Bronchial epithelial cell (primary cell): Measurements from ENCODE around the gene LRGUK. TPM values are rescaled to one million over a fixed set of nuclear protein-coding genes. Genes with fewer than 3 reads are reported as not detected.
"Not testable (repeated sequence)": the region's sequence is repeated elsewhere in the genome, so short reads cannot be mapped to it uniquely, and the experiment has no call there.

Source experiments
- DNase-seq: peaks from one replicate; pipeline ENCODE4 v3.0.0-alpha.2; 2010; ENCODE audit warnings: low read depth
- FAIRE-seq: peaks from 2 replicates; lab custom pipeline; 2011; peaks lifted over from hg19 to GRCh38; lab: Jason Lieb, UNC
- H3K27me3 ChIP-seq: 2 replicates; pipeline ENCODE4 v1.5.1; 2011; ENCODE audit warnings: low read length; ENCODE audit not compliant: control insufficient read depth, insufficient read depth
- H3K36me3 ChIP-seq: 2 replicates; pipeline ENCODE4 v1.5.1; 2011; ENCODE audit warnings: low read length; ENCODE audit not compliant: control insufficient read depth, insufficient read depth
- H3K4me3 ChIP-seq: 2 replicates; pipeline ENCODE4 v1.5.1; 2011; ENCODE audit warnings: mild to moderate bottlenecking, low read depth, low read length, control low read depth
- total RNA-seq: library from RNA; depleted of rRNA; stranded (reverse); fragments of >200 nt; gene quantifications from 2 replicates; pipeline ENCODE4 v1.2.1, GENCODE V29; 2014
- TF ChIP-seq, protein P1 (sequence below): IDR thresholded peaks from 2 replicates; pipeline ENCODE4 v1.5.1; 2011; ENCODE audit warnings: mild to moderate bottlenecking, moderate library complexity, low read length, control low read depth, inconsistent platforms; ENCODE audit not compliant: insufficient read depth, severe bottlenecking

LRGUK gene
- under 0.01 and 0.26 TPM in 2 replicates for total RNA-seq

- TF ChIP-seq, protein P1, sequence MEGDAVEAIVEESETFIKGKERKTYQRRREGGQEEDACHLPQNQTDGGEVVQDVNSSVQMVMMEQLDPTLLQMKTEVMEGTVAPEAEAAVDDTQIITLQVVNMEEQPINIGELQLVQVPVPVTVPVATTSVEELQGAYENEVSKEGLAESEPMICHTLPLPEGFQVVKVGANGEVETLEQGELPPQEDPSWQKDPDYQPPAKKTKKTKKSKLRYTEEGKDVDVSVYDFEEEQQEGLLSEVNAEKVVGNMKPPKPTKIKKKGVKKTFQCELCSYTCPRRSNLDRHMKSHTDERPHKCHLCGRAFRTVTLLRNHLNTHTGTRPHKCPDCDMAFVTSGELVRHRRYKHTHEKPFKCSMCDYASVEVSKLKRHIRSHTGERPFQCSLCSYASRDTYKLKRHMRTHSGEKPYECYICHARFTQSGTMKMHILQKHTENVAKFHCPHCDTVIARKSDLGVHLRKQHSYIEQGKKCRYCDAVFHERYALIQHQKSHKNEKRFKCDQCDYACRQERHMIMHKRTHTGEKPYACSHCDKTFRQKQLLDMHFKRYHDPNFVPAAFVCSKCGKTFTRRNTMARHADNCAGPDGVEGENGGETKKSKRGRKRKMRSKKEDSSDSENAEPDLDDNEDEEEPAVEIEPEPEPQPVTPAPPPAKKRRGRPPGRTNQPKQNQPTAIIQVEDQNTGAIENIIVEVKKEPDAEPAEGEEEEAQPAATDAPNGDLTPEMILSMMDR: no peak
- DNase-seq (peak; percentile 70), FAIRE-seq (no peak)
- Histone ChIP-seq H3K4me3 (peak within 1 kb of the TSS; percentile 64), H3K36me3 (no peaks in the 10 kb centered on the region), H3K27me3 (peaks cover 2% of the 10 kb centered on the region)
Observed at GRCh38 chr7:134126966-134127848, at the start of gene LRGUK. LRGUK (plus strand) TSS chr7:134127340; CDS start chr7:134127368, 28 bp downstream.

GRCh38 chr7:134077560-134077959 lies 49.6 kb upstream of the LRGUK start:
- not testable (repeated sequence) for FAIRE-seq, DNase-seq, H3K27me3 ChIP-seq, H3K4me3 ChIP-seq, H3K36me3 ChIP-seq

- DNase-seq (no peak), FAIRE-seq (no peak)
- TF ChIP-seq, protein P1: no peak
- Histone ChIP-seq H3K36me3 (no peaks in the 10 kb centered on the region), H3K27me3 (no peaks in the 10 kb centered on the region), H3K4me3 (no peak overlapping the region)
Observed at GRCh38 chr7:134078991-134079390, 48.1 kb upstream of the LRGUK start.

GRCh38 chr7:134081695-134082094 lies 45.4 kb upstream of the LRGUK start:
- DNase-seq (no peak), FAIRE-seq (no peak)
- Histone ChIP-seq H3K4me3 (no peak overlapping the region), H3K27me3 (no peaks in the 10 kb centered on the region), H3K36me3 (no peaks in the 10 kb centered on the region)
- TF ChIP-seq, protein P1: no peak

- DNase-seq: peak; percentile 32
- H3K36me3 ChIP-seq: no peaks in the 10 kb centered on the region
- FAIRE-seq: no peak
Observed at GRCh38 chr7:134083766-134084487, 43.2 kb upstream of the LRGUK start.

More at GRCh38 chr7:134083766-134084487, 43.2 kb upstream of the LRGUK start:
- Histone ChIP-seq H3K27me3 (no peaks in the 10 kb centered on the region), H3K4me3 (no peak overlapping the region)
- TF ChIP-seq, protein P1: no peak
